MM.1S (cell line): ENCODE measurements around the gene IL5.

Experiments
- EZH2phosphoT487 ChIP-seq: fragments of 300-600 bp; sonication (generic); IDR thresholded peaks from 2 replicates; pipeline ENCODE4 v1.6.1; 2018; ENCODE audit warnings: antibody characterized with exemption, low read length
- TF ChIP-seq, protein P1 (sequence below): fragments of 300-600 bp; sonication (generic); IDR thresholded peaks from 2 replicates; pipeline ENCODE4 v1.5.1; 2016; ENCODE audit warnings: antibody characterized with exemption, low read length, mixed read lengths

DNA sequence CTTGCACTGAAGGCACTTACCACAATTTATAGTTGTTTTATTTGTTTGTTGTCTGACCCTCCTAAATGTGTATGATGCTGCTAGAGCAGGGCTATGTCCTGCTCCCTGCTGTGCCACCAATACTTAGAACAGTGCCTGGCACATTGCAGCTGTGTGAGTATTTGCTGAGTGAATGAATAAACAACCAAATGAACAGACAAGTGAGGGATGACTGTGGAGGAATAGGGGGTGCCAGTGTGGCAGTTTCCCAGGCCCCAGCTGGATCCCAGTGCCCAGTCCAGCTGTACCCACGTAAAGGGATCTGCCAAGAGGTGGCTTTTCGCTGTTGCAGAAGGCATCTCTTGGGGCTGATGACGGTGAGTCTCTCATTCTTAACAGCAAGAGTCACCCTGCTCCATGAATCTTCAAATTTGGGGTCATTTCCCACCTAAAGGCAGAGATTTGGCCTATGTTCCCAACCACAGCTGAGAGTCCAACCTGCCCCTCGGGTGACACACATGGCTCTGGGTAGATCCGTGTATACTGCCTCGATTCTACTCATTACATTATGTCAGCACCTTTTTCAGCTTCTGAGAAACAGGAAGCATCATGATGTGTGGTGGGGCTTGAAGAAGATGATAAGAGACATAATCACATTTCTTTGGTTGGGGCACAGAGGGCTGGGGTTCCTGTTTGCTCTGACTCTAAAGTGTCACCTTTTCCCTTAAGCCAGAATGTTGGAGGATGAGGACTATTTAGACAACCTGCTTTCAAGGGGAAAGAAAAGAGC is 14.3 kb downstream of the IL5 start:
- TF ChIP-seq, protein P1, sequence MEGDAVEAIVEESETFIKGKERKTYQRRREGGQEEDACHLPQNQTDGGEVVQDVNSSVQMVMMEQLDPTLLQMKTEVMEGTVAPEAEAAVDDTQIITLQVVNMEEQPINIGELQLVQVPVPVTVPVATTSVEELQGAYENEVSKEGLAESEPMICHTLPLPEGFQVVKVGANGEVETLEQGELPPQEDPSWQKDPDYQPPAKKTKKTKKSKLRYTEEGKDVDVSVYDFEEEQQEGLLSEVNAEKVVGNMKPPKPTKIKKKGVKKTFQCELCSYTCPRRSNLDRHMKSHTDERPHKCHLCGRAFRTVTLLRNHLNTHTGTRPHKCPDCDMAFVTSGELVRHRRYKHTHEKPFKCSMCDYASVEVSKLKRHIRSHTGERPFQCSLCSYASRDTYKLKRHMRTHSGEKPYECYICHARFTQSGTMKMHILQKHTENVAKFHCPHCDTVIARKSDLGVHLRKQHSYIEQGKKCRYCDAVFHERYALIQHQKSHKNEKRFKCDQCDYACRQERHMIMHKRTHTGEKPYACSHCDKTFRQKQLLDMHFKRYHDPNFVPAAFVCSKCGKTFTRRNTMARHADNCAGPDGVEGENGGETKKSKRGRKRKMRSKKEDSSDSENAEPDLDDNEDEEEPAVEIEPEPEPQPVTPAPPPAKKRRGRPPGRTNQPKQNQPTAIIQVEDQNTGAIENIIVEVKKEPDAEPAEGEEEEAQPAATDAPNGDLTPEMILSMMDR = no peak
- TF ChIP-seq EZH2phosphoT487 = no peak
